Breast epithelium (tissue), 3 donors: Measurements from ENCODE around the gene SRSF1.
"Not testable (repeated sequence)": the region's sequence is repeated elsewhere in the genome, so short reads cannot be mapped to it uniquely, and the experiment has no call there.

Source experiments
- CTCF ChIP-seq, 3 donors: fragments of 450-650 bp; IDR thresholded peaks; one replicate each; pipeline ENCODE4 v1.5.1; 2016 to 2017; ENCODE audit warnings: antibody characterized with exemption in 3 of 3, mild to moderate bottlenecking in 3 of 3, moderate library complexity in 3 of 3
- POLR2A ChIP-seq: fragments of 450-650 bp; IDR thresholded peaks from one replicate; pipeline ENCODE4 v1.6.1; 2016; ENCODE audit warnings: antibody characterized with exemption, mild to moderate bottlenecking, moderate library complexity

- not testable (repeated sequence) for TF ChIP-seq POLR2A; CTCF (IDR thresholded peaks at IDR 0.05)
Measured at GRCh38 chr17:57958391-57958790, 48.7 kb downstream of the SRSF1 start.
